Ureter (tissue), 1 donor: ENCODE measurements around the gene XPA. TPM values are rescaled to one million over a fixed set of nuclear protein-coding genes. Genes with fewer than 3 reads are reported as not detected.
A peak's percentile ranks its signal among the peaks of the same experiment; 100 is the strongest.
"Not testable (repeated sequence)": the region's sequence is repeated elsewhere in the genome, so short reads cannot be mapped to it uniquely, and the experiment has no call there.

Source experiments
- DNase-seq: peaks from one replicate; pipeline ENCODE4 v3.0.0-alpha.2; 2020; ENCODE audit warnings: low spot score
- total RNA-seq: library from RNA; stranded (reverse); gene quantifications from one replicate; pipeline ENCODE4 v1.2.4, GENCODE V29; 2023
- donor health status: DM: yes; HTN: yes; CAD: no.

The XPA gene
- 21.7 TPM for total RNA-seq

DNA sequence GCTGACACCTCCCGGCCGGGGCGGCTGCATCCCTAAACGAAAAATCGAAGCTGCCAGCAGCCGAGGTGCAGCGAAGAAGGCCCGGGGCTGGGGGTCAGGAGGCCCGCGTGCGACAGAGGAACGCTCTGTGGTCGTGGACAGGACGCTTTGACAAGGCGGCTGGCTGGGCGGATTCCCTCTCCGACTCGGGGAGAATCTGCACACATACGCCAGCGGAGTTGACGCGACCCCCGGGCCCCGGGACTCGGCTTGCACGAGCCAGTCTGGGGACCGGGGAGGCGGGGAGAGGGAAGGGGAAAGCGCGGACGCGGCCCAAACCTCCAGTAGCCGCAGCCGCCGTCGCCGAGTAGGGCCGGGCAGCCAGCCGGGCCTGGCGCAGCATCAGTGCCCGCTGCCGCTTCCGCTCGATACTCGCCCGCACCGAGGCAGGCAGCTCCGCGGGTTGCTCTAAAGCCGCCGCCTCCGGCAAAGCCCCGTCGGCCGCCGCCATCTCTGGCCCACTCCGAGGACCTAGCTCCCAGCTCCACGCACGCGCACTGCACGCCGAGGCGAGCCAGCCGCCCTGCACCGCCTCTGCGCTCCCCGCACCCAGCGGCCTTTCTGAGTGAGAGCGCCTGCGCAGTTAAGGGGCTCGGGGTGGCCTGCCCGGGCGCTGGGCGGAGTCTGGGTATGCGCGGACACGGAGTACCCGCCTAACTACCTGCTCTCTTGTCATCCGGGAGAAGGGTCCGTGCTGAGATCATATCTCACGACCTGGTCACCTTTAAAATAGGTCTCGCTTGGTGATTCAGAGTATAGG, at the start of gene XPA:
XPA (minus strand) TSS at position 538 of the 799 bp plus-strand sequence; CDS start at position 490, 48 bp downstream.
- peak; percentile 97 for DNase-seq

DNA sequence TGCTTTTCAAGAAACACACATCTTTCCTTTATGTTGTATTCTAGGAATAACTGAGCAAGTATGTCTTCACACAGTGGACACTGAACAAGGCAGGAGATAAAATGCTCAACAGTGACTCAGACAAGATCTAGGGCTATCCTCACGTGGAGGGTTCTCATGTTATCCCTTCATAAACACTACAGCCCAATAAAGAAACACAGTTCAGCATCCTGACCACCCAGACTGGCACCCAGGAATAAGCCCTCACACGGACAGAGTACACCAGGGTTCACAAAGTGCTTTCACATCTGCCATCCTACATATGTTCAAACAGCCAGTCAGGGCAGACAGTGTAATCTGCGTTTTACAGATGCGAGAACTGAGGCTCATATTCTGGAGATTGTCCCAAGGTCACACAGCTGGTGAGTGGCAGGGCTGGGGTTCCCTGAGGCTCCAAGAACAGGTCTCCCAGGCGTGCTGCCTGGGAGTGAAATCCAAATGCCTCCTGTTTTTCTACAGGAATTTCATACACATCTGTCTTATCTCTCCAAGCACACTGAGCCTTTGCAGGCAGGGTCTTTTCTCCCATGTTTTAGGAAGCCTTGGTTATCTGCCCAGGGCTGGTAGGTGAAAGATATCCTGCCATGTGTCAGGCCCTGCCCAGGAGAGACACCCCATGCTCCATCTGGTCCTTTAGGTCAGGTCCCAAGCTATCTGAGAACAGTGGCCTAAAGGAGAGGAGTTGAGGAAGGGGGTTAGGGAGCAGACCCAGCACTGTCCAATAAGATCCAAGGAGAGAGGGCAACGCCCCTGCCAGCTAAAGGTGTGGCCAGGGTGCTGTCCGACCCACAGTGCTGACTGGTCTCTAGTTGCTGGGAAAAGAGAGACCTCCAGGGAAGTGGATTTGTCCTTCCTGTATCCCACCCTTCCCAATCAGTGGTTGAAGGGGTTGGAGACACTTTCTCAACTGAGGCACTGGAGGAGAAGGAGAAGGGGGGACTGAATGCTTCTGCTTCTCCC, 47.9 kb upstream of the XPA start:
- no peak for DNase-seq

DNA sequence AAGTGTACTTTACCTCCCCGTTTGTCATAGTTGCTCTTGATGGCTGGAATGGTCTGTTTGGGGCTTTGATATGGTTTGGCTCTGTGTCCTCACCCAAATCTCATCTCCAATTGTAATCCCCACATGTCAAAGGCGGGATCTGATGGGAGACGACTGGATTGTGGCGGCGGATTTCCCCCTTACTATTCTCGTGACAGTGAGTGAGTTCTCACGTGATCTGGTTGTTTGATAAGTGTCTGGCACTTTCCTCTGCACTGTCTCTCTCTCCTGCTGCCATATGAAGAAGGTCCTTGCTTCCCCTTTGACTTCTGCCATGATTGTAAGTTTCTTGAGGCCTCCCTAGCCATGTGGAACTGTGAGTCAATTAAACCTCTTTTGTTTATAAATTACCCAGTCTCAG, 46.9 kb upstream of the XPA start:
- not testable (repeated sequence) for DNase-seq

DNA sequence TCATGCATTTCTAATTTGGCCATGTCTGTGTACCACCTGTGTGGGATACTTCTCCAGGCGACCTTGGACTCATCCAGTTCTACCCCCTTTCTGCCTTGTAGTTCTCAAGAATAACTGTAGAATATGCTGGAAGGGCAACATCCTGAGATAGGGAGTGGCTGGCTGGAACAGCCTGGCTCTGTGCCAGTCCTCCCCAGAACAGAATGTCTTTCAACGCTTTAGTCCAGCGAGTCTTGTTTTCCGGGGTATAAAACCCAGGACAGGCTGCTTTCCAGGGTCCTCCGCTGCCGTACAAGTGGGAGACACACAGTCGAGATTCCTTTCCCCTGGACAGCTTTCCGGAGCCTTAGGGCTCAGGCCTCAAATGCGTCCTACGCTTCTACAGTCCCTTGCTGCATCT, 45.4 kb upstream of the XPA start:
- DNase-seq, result no peak

DNA sequence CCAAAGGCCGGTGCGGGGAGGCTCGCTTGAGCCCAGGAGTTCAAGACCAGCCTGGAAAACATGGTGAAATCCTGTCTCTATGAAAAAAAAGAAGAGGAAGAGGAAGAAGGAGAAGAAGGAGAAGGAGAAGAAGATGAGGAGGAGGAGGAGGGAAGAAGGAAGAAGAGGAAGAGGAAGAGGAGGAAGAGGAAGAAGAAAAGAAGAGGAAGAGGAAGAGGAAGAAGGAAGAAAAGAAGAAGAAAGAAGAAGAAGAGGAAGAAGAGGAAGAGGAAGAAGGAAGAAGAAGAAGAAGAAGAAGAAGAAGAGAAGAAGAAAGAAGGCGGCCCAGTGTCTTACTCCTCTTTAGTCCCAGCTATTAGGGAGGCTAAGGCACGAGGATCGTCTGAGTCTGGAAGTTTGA, 44.8 kb upstream of the XPA start:
- DNase-seq, result no peak

DNA sequence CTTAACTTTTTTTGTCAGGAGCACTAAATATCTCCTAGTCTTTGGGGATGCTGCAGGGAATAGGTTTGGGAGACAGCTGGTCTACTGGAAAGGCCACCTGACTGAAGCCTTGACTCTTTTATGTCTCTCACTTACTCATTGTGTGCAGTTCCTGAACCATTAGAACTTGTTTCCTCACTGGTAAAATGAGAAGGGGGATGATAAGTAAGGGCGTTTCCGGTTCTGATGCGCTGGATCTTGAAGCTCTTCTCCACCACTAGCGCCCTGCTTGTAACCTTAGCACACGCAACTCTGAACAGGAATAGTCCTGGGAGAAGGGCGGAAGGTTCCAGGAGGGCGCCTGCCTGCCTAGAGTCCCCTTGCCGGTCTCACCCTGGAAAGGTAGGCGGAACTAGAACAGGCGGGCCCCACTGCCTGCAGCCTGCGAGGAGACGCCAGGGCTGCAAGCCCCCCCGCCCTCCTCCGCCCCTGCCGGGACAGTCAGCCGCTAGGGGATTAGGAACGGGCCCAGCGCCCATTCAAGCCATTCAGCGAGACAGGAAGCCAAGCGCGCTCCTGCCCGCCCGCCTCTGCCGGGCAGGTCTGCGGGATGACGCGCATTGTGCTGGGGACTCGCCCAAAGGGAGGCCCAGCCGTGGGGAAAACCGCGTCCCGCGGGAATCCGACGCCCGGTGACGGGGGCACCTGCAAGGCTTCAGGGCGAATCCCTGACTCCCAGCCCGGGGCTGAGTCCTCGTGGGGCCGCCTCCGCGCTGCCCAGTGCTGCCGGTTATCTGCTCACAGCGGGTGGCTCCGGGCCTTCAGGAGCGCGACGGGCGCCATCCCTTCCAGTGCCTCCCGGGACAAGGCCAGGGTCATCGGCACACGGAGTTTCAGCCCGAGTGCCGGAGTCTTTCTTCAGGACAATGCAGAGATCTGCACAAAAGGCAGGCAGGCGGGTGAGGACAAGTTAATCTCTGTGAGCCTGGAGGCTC, 44.0 kb upstream of the XPA start:
- DNase-seq, result peak; percentile 71

DNA sequence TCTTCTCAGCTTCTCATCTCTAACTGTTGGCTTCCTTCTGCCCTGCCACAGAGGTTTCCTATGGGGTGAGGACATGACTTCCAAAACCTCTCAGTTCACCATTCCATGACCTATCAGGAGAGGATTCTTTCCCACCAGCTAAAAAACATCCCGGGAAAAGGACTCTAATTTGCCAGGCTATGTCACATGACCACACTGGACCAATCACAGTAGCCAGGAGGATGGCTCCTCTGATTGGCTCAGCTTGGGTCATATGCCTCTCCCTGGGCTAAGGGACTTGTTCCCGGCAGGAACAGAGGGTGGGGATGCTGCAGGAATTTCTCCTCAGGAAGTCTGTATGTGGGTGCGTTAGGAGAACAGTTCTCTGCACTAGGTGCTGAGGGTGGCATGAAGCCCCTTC, 40.3 kb upstream of the XPA start:
- no peak for DNase-seq

DNA sequence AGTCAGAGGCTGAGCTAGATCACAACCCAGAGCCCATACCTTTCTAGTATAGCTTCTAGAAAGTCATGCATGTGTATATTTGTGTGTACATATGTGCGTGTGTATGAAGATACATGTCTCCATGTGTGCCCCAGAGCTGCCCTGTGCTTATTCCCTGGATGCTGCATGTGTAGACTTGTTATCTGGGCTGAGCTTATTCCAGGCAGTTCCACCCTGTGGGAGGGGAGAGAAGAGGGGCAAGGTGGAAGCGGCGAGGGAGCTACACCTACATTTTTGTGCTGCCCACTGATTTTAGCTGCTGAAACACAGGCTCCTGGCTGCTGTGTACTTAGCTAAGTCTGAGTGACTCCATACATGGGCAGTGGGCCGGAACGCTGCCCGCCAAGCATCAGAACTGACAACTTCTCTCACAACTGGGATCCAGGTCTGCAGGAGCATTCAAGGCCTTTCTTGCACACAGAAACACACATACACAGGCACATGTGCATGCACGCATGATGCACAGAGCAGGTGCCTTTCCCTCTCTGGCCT, 38.0 kb upstream of the XPA start:
- peak; percentile 45 for DNase-seq

DNA sequence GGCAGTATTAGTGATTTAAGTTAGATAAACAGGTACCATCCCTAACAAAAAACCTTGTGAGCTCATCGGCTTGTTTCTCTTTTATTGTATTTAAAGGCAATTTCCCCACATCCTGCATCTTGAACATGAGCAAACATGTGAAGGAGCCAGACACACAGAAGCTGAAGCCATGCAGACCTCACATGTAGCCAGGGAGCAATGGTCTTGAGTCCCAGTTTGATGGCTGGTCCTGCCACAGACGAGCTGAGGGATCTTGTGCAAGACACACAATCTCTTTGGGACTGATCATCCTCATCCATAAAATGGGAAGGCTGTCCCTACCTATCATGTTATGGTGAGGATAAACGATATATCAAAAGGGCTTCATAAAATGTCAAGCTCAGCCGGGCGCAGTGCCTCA, 29.6 kb upstream of the XPA start:
- no peak for DNase-seq

DNA sequence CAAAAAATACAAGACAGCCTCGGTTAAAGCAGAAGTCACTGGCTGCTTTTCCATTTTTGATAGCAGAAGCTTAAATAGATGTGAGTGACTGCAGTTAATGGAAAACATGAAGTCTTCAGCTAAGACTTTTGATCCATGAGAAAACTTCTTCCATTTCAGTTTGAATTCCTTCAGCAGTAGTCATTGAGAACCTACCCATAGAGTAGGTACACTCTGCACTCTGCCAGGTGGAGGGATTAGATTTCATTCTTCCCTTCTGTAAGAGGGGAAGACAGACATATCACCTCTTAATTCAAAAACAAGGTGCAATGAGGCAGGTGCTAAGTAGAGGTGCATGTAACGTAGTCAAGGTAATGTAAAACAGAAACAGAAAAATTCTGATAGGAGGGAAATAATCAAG, 26.7 kb upstream of the XPA start:
- DNase-seq, result no peak

DNA sequence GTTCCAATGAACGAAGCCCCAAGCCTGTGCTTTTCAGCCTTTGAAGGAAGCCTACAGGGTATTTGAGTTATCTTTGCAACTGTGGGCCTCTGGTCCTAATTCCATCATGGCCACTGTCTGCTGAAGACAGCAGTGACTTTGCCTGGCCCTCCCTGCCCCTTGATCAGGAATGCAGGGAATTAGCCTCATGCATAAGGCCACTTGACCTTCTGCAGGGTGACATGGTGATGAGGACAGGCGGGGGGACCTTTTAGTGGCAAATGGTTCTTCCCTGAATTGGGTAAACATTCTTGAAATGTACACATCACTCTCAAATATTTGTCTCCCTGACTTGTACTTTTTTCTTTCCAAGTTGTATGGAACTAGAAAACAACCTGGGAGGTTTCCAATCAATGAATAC, 25.2 kb upstream of the XPA start:
- no peak for DNase-seq

DNA sequence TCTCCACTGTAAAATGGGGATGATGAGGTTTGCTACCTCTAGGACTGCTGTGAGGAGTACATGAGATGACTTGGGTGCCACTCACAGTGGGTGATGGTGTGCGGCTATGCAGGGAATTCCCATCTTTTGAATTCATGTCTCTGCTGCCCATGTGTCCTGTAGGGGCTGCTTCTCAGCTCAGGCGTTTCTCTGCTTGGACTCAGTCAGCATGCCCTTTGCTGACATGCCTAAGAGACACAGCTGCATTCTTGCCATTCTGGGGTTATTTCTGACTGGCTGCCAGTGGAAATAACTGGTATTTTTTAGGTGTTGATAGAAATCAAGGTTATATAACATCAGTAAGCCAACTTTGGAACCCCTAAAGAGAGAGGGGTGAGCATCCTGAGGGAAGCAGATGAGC, 24.3 kb upstream of the XPA start:
- DNase-seq, result no peak

DNA sequence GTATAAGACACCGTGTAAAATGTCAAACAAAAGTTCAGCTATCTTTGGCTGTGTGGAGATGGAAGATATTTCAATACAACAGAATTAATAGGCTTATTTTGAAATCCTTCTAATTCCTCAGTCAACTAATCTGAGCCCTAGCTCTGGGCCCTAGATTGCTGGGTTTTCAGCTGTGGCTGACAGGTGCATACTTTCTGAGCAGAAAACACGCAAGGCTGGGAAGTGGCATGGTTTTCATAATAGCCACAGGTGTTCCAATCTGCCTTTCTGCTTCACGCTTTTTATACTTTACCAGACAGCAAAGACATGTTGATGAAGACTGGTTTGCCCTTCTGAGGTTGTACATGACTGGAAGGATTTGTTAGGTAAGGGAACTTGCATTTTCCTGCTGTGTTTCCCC, 20.7 kb upstream of the XPA start:
- no peak for DNase-seq

DNA sequence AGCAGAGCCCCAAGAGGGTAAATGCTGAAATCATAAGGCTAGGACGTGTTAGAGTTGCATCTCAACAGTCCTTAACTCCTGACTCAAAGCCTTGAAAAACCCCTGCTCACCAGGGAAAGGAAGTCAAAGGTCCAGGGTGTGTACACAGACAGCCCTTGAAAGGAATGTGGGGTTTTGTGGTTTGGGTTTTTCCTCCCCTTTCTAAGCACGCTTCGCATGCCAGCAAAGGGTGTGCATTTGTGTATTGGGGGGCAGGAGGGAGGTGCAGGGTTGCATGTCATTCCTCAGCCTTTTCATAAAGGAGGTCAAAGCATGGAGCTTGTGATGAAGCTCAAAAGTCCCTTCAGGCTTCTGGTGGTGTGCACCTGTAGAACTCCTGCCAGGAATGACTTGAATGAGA, 17.3 kb upstream of the XPA start:
- DNase-seq, result peak; percentile 49

DNA sequence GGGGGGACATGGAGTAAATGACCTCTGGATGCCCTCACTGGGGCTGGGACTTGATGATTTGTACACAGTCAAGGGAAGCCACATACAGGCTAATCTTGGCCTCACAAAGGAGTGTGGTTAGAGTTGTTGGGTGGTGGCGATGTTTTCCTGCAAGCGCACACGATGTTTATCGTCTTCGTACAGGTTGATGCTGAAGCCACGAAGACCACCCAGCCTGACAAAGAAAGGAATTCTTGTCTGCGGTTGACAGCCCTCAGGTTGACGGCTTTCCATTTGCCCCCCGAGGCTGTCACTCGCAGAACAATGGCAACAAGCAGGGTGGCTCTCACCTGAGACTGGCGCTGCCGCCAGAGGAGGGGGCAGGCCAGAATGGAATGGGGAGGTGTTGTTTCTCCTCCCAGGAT, 14.1 kb upstream of the XPA start:
- no peak for DNase-seq

DNA sequence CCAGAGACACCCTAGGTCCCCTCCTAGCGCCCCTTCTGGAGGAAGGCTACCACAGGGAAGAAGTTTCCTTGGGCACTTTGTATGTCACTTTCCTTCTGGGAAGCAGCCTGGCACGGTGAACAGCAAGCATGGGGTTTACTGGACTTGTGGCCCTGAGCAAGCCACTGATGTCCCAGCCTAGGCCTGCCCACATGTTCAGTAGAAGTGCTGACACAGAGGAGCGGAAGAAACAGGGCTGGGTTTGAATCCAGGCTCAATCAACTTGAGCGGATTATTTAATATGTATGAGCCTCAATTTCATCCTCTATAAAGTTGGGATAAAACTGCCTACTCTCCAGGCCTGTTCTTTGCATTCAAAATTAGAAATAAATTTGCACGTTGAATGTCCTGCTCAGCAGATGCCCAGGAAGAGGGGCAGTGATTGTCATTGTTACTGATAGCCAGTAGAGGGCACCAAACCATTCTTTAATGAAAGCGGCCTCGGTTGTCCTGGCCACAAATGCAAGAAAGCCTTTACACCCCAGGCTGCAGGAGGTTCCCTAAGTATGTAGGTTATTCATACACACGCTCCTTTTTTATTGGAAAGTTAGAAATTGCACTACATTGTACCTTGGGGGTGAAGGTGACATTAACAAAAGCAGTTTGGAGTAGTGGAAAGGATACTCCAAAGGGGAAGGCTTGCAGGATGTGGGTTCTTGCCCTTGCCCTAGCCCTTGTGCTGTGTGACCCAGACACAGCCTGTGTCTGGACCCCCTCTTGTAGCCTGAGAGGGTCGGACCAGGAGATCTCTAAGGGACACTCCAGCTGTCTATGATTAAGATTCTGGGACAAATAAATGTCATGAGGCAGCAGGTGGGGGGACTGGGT, 13.4 kb upstream of the XPA start:
- peak; percentile 62 for DNase-seq

DNA sequence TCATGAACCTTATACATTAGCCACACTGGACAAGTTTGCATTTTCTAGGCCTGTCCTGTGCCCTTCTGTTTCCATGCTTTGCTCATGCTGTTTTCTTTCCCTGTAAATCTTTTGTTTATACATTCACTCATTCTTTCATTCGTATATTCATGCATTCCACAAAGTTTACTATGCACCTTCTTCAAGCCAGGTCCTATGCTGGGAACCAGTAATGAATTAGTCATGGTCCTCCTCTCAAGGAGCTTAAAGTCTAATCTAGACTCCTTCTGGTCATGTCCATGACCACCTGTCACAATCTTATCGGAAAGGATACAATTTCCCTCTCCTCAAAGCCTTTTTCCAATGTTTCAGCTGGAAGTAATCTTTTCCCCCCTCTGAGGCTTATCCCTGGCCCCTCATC, 9.1 kb upstream of the XPA start:
- no peak for DNase-seq

DNA sequence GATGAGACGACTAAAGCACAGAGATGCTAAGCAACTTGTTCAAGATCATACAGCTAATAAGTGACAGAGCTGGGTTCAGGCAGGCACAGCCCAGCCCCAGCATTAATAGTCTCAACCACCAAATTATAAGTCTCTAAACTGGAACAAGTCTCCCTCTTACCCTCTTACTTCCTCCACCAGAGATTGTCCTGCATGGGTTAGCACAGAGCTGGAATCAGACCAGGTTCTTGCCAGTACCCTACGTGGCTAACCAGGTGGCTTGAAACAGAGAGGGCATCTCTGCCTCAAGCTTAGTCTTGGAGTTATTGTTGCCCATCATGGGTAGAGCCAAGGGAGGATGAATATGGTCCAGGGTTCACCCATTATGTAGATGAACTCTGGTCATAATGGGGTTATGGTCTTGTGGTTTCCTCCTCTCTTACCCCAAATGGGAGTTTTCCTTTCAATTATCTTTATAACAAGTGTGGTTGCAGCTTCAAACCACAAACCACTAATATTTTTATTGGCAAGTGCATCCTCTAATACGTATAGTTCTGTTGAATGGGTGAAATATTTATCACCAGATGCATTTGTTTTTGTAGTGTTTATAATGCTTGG, 8.3 kb upstream of the XPA start:
- no peak for DNase-seq

DNA sequence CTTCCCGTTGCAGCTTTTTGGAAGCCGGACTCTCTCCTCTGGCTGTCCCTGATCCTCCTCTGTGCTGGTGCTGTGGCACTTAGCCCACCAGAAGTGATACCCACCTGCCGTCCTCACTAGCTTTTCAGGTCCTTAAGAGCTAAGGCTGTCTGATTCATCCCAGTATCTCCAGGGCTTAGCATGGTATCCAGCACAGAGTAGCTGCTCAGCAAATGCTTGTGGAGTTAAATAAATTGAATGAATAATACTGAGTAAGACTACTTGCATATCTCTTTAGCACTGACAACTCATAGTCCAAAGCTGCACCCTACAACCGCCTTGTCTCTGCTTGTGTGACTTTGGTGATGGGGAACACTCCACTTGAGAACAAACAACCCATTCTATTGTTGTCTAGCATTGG, 7.7 kb upstream of the XPA start:
- no peak for DNase-seq

DNA sequence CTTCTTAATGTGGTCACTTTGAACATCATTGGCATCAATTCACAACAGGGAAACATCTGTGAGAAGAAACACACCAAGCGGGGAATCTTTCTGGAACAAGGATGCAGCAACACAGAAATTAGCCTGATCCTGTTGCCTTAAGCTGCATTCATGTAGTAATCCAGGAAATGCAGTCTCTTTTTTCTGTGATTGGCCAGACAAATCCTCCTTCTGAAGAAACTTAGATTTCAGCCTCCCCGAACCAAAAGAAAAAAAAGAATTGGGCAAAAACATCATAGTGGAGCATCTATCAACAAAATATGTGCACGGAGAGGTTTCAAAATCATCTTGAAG, 7.2 kb upstream of the XPA start:
- no peak for DNase-seq
